Measurements from ENCODE around the gene GASK1A. TPM values are rescaled to one million over a fixed set of nuclear protein-coding genes. Genes with fewer than 3 reads are reported as not detected.

GASK1A gene
- total RNA-seq, 4 donors from 2014 or later, result 2.6 to 9.5 (median 8.8) TPM

GRCh38 chr3:42960282-42960681 is 18.8 kb upstream of the GASK1A start:
- WGBS, 2 donors, result 64 to 75% methylated on average over 5 of the region's 5 CpGs
- Histone ChIP-seq H3K36me3 (no peaks in the 10 kb centered on the region), H3K9me3 (no peaks in the 10 kb centered on the region), H3K27me3 (no peaks in the 10 kb centered on the region), H3K4me1 (peaks cover 10% of the 10 kb centered on the region in 2 donors), H3K4me3 (replicated peaks in 1 of 3) (no peak overlapping the region), H3K27ac (no peak overlapping the region)
- TF ChIP-seq POLR2A (IDR thresholded peaks at IDR 0.05), result no peak
- no peak for TF ChIP-seq CTCF (IDR thresholded peaks at IDR 0.05)
- intact Hi-C loops (cut with DNase I), result no loop called here
- DNase-seq, result no peak

- Histone ChIP-seq H3K4me1 (peaks cover 10% of the 10 kb centered on the region in 2 donors), H3K36me3 (no peaks in the 10 kb centered on the region), H3K27me3 (no peaks in the 10 kb centered on the region), H3K9me3 (no peaks in the 10 kb centered on the region), H3K27ac (no peak overlapping the region), H3K4me3 (replicated peaks in 1 of 3) (no peak overlapping the region)
- intact Hi-C loops (cut with DNase I), result no loop called here
- no peak for DNase-seq
- WGBS, 2 donors, result 97 to 100% methylated on average over 1 of the region's 1 CpG
- TF ChIP-seq CTCF (IDR thresholded peaks at IDR 0.05) (no peak), POLR2A (IDR thresholded peaks at IDR 0.05) (no peak)
Measured at GRCh38 chr3:42960786-42961185, 18.3 kb upstream of the GASK1A start.

DNA sequence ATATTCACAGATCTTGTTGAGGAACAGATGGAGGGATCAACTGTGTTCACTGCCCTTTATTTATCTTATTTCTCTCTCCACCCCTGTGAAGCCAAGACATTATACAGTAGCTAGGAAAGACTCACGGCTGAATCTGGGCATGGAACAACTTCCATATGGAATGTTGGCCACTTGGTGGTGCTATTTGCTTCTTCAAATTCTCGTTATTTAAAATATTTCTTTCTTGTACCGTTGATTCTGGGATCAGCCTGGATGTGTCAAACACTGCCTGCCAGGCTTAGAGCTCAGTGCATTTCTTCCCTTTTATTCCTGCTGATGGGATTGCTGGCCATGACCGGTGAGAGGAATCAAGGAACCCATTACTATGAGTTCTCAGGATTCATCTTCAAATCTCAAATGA is 17.5 kb upstream of the GASK1A start:
- Histone ChIP-seq H3K27ac (no peak overlapping the region), H3K36me3 (no peaks in the 10 kb centered on the region), H3K4me1 (peaks cover 10% of the 10 kb centered on the region in 2 donors), H3K27me3 (no peaks in the 10 kb centered on the region), H3K4me3 (replicated peaks in 1 of 3) (no peak overlapping the region), H3K9me3 (no peaks in the 10 kb centered on the region)
- TF ChIP-seq POLR2A (IDR thresholded peaks at IDR 0.05) (no peak), CTCF (IDR thresholded peaks at IDR 0.05) (peak in 4 of 6 experiments; percentile 54 to 70 (median 58))
- peak; percentile 26 to 37 for DNase-seq
- 2 to 5% methylated on average over 4 of the region's 4 CpGs for WGBS, 2 donors
- intact Hi-C loops (cut with DNase I), result no loop called here

GRCh38 chr3:42963269-42963668 is 15.8 kb upstream of the GASK1A start:
- TF ChIP-seq CTCF (IDR thresholded peaks at IDR 0.05) (no peak), POLR2A (IDR thresholded peaks at IDR 0.05) (no peak)
- H3K36me3 ChIP-seq, result no peaks in the 10 kb centered on the region
- WGBS, 2 donors, result 47 to 48% methylated on average over 2 of the region's 2 CpGs
- H3K9me3 ChIP-seq, result no peaks in the 10 kb centered on the region
- no peaks in the 10 kb centered on the region for H3K27me3 ChIP-seq
- H3K4me3 ChIP-seq (replicated peaks in 1 of 3), result no peak overlapping the region
- intact Hi-C loops (cut with DNase I), result no loop called here
- DNase-seq, result no peak
- H3K4me1 ChIP-seq, result peaks cover 0 to 5% of the 10 kb centered on the region in 2 donors
- no peak overlapping the region for H3K27ac ChIP-seq

- intact Hi-C loops (cut with DNase I), result no loop called here
- TF ChIP-seq POLR2A (IDR thresholded peaks at IDR 0.05), result no peak
- no peak for TF ChIP-seq CTCF (IDR thresholded peaks at IDR 0.05)
- WGBS, 2 donors, result 89 to 95% methylated on average over 4 of the region's 4 CpGs
- H3K27me3 ChIP-seq, result no peaks in the 10 kb centered on the region
- H3K36me3 ChIP-seq, result no peaks in the 10 kb centered on the region
- no peak for DNase-seq
- no peak overlapping the region for H3K4me3 ChIP-seq (replicated peaks in 1 of 3)
- peaks cover 0 to 5% of the 10 kb centered on the region in 2 donors for H3K4me1 ChIP-seq
- no peaks in the 10 kb centered on the region for H3K9me3 ChIP-seq
- no peak overlapping the region for H3K27ac ChIP-seq
Measured at GRCh38 chr3:42964266-42964665, 14.8 kb upstream of the GASK1A start.
